SU-DHL-6 (cell line): Measurements from ENCODE around the gene CPNE5.

Experiments
- H2AFZ ChIP-seq: fragments of 200-600 bp; sonication (generic); 2 replicates; pipeline ENCODE4 v1.6.1; 2014; ENCODE audit warnings: low read depth, mild to moderate bottlenecking, moderate library complexity, mixed read lengths, antibody characterized with exemption, low read length; ENCODE audit not compliant: severe bottlenecking
- H3F3A ChIP-seq: fragments of 200-600 bp; shearing (Covaris generic); 2 replicates; pipeline ENCODE4 v1.6.0; 2016; ENCODE audit warnings: antibody characterized with exemption, mild to moderate bottlenecking; ENCODE audit not compliant: insufficient read depth
- H3K27ac ChIP-seq: fragments of 200-600 bp; sonication (generic); 2 replicates; pipeline ENCODE4 v1.5.1; 2016; ENCODE audit warnings: low read depth, mild to moderate bottlenecking, low read length, moderate library complexity, mixed read lengths
- H3K27me3 ChIP-seq: fragments of 200-600 bp; sonication (generic), shearing (Covaris generic); 2 replicates; pipeline ENCODE4 v1.6.0; 2014; ENCODE audit warnings: mild to moderate bottlenecking, low read length
- H3K36me3 ChIP-seq: fragments of 200-600 bp; sonication (generic); 2 replicates; pipeline ENCODE4 v1.6.1; 2014; ENCODE audit warnings: mild to moderate bottlenecking, low read length, mixed read lengths
- H3K4me2 ChIP-seq: fragments of 300-600, 200-600 bp; shearing (Covaris generic), sonication (generic); 2 replicates; pipeline ENCODE4 v1.6.0; 2014; ENCODE audit warnings: low read length, low read depth, mild to moderate bottlenecking; ENCODE audit not compliant: poor library complexity, severe bottlenecking
- H3K4me3 ChIP-seq: fragments of 200-600 bp; sonication (generic); 2 replicates; pipeline ENCODE4 v1.5.1; 2014; ENCODE audit warnings: antibody characterized with exemption, low read length, mild to moderate bottlenecking, mixed read lengths; ENCODE audit not compliant: insufficient read depth, poor library complexity, severe bottlenecking
- H3K79me2 ChIP-seq: fragments of 200-600 bp; sonication (generic); 2 replicates; pipeline ENCODE4 v1.6.1; 2014; ENCODE audit warnings: mild to moderate bottlenecking, low read length, moderate library complexity; ENCODE audit not compliant: insufficient read depth
- H3K9ac ChIP-seq: fragments of 200-600 bp; sonication (generic); 2 replicates; pipeline ENCODE4 v1.7.0; 2014; ENCODE audit warnings: mild to moderate bottlenecking, low read length
- H3K9me2 ChIP-seq: fragments of 200-600 bp; sonication (generic); replicated peaks from 2 replicates; pipeline ENCODE4 v1.6.1; 2014; ENCODE audit warnings: low read length; ENCODE audit not compliant: insufficient read depth
- H3K9me3 ChIP-seq: fragments of 200-600 bp; sonication (generic); 2 replicates; pipeline ENCODE4 v1.6.1; 2014; ENCODE audit warnings: low read length, mixed read lengths; ENCODE audit not compliant: insufficient read depth
- H4K20me1 ChIP-seq: fragments of 200-600 bp; sonication (generic); 2 replicates; pipeline ENCODE4 v1.6.1; 2014; ENCODE audit warnings: low read depth, mild to moderate bottlenecking, antibody characterized with exemption, low read length, moderate library complexity, mixed read lengths
- EZH2phosphoT487 ChIP-seq: fragments of 200-600 bp; sonication (generic), shearing (Covaris generic); conservative IDR thresholded peaks from 2 replicates; pipeline ENCODE4 v1.6.1; 2018; ENCODE audit warnings: mild to moderate bottlenecking, antibody characterized with exemption, low read length, moderate library complexity, mixed read lengths
- TF ChIP-seq, protein P1 (sequence below): fragments of 200-600 bp; sonication (generic); IDR thresholded peaks from one replicate; pipeline ENCODE4 v1.5.1; 2017; ENCODE audit warnings: antibody characterized with exemption, mild to moderate bottlenecking, low read length, moderate library complexity; ENCODE audit not compliant: insufficient read depth, poor library complexity, severe bottlenecking

Gene CPNE5

DNA sequence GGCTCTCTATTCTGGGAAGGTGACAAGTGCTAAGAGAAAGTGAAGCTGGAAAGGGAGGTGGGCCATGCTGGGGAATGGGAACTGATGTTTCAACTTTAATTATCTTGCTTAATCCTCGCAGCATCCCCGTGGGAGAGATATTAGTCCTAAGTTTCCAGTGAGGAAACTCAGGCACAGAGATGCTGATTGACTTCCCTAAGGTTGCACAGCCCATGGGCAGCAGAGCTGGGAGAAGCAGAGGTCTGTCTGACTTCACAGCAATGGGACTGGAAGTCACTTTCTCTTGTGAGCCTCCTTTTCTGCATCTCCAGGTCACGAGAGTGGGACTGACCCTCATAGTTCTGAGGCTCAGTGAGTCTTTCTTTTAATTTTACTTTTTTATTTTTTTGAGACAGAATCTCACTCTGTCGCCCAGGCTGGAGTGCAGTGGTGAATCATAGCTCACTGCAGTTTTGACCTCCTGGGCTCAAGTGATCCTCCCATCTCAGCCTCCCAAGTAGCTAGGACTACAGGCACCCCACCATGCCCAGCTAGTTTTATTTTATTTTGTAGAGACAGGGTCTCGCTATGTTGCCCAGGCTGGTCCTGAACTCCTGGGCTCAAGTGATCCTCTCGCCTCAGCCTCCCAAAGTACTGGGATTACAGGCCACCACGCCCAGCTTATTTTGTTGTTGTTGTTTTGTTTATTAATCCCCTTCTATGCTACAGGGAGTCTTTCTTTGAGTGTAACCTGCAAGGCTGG is 139.0 kb downstream of the CPNE5 start:
- H3F3A ChIP-seq = no peaks in the 10 kb centered on the region
- H4K20me1 ChIP-seq = no peaks in the 10 kb centered on the region
- H3K9ac ChIP-seq = no peak overlapping the region
- H2AFZ ChIP-seq = no peak overlapping the region
- H3K27ac ChIP-seq = no peak overlapping the region
- H3K79me2 ChIP-seq = no peaks in the 10 kb centered on the region
- no peaks in the 10 kb centered on the region for H3K9me3 ChIP-seq
- no peaks in the 10 kb centered on the region for H3K9me2 ChIP-seq
- TF ChIP-seq, protein P1, sequence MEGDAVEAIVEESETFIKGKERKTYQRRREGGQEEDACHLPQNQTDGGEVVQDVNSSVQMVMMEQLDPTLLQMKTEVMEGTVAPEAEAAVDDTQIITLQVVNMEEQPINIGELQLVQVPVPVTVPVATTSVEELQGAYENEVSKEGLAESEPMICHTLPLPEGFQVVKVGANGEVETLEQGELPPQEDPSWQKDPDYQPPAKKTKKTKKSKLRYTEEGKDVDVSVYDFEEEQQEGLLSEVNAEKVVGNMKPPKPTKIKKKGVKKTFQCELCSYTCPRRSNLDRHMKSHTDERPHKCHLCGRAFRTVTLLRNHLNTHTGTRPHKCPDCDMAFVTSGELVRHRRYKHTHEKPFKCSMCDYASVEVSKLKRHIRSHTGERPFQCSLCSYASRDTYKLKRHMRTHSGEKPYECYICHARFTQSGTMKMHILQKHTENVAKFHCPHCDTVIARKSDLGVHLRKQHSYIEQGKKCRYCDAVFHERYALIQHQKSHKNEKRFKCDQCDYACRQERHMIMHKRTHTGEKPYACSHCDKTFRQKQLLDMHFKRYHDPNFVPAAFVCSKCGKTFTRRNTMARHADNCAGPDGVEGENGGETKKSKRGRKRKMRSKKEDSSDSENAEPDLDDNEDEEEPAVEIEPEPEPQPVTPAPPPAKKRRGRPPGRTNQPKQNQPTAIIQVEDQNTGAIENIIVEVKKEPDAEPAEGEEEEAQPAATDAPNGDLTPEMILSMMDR = no peak
- no peak for TF ChIP-seq EZH2phosphoT487
- no peaks in the 10 kb centered on the region for H3K27me3 ChIP-seq
- no peak overlapping the region for H3K4me2 ChIP-seq
- no peaks in the 10 kb centered on the region for H3K36me3 ChIP-seq
- H3K4me3 ChIP-seq = no peak overlapping the region

DNA sequence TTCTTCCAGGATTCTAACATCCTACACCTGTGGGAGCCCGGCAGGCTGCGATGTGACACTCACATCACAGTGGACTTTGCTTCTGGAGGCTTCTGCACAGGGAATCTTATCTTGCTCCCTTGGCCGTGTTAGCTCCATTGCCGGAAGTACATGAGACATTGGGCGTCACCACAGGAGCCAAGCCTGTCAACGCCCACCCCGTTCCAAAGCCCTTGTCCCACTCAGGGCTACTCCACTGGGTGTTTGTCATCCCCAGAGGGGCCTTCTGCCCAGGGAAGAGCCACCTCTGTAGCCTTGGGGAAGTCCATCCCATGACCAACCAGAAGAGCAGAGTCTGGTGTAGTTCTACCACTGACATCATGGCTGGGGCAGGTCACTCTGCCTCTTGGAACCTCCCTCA is 139.9 kb downstream of the CPNE5 start:
- Histone ChIP-seq H2AFZ (no peak overlapping the region), H3K79me2 (no peaks in the 10 kb centered on the region), H3K9me2 (no peaks in the 10 kb centered on the region), H3K9ac (no peak overlapping the region), H3K4me2 (no peak overlapping the region), H3K27me3 (no peaks in the 10 kb centered on the region), H3K9me3 (no peaks in the 10 kb centered on the region), H3K36me3 (no peaks in the 10 kb centered on the region), H3K4me3 (no peak overlapping the region), H4K20me1 (no peaks in the 10 kb centered on the region), H3F3A (no peaks in the 10 kb centered on the region), H3K27ac (no peak overlapping the region)
- no peak for TF ChIP-seq EZH2phosphoT487
- TF ChIP-seq, protein P1 = no peak

DNA sequence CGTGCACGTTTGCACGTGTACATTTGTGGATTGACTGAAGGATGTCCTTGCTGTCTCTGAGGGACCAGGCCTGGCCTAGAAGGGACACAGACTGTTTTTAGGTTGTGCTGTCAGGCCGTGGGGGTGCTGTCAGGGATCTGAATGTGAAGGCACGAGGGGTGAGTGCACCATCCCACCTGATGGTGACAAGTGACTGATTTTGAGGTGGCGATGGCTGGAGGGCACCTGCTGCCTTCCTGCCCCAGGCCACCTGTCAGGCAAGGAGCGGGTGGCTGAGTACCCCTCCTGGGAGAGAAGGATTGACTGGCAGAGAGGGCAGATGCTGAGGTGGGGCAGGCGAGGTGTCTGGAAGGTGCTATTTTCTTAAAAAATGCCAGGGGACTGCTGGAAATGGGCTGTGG is 140.4 kb downstream of the CPNE5 start:
- Histone ChIP-seq H2AFZ (no peak overlapping the region), H3F3A (no peaks in the 10 kb centered on the region), H3K9ac (no peak overlapping the region), H4K20me1 (no peaks in the 10 kb centered on the region), H3K9me3 (no peaks in the 10 kb centered on the region), H3K79me2 (no peaks in the 10 kb centered on the region), H3K4me3 (no peak overlapping the region), H3K9me2 (no peaks in the 10 kb centered on the region), H3K4me2 (no peak overlapping the region), H3K27ac (no peak overlapping the region), H3K36me3 (no peaks in the 10 kb centered on the region), H3K27me3 (no peaks in the 10 kb centered on the region)
- TF ChIP-seq, protein P1 = no peak
- TF ChIP-seq EZH2phosphoT487 = no peak
